ENCODE data around the gene FRMPD1. TPM values are rescaled to one million over a fixed set of nuclear protein-coding genes. Genes with fewer than 3 reads are reported as not detected.
A peak's percentile ranks its signal among the peaks of the same experiment; 100 is the strongest.
"Not testable (repeated sequence)": the region's sequence is repeated elsewhere in the genome, so short reads cannot be mapped to it uniquely, and the experiment has no call there.

Gene FRMPD1
- total RNA-seq, 2 experiments from 2014 or later, result not detected

GRCh38 chr9:37730839-37731238 is 80.1 kb downstream of the FRMPD1 start:
- CTCF ChIA-PET, result no interaction called here
- Mint-ChIP-seq H3K27me3 (ENCODE audit: low read depth) (peaks cover 3% of the 10 kb centered on the region), H3K27ac (no peak overlapping the region), H3K9me3 (no peaks in the 10 kb centered on the region), H3K4me3 (no peak overlapping the region), H3K36me3 (ENCODE audit: low read depth) (no peaks in the 10 kb centered on the region), H3K4me1 (ENCODE audit: low read depth) (no peaks in the 10 kb centered on the region)
- intact Hi-C loops (cut with micrococcal nuclease), result no loop called here
- no peak for DNase-seq

DNA sequence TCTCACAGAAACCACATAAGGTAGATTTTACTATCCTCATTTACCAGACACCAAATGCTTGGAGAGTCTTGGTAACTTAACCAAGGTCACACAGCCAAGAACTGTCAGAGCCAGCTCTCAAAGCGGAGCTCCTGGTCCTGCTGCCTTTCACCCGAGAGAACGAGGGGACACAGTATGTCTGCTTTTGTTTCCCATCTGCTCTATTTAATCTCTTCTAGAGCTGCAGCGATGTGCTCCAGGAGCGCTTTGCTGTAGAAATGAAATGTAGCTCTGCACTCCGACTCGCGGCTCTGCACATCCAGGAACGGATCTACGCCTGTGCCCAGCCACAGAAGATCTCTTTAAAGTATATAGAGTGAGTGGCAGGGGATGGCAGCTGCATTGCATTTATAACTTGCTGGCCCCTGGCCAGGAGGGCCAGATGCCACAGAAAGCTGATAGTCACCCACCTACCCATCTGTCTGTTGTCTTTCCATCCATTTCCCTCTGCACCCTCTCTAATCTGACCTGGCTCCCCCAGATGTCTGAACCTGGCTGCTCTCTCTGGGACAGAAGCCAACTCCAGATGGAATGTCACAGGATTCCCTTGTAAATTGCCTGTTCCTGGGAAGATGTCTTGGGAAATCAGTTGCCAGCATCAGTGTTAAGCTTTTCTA is 81.5 kb downstream of the FRMPD1 start:
- Mint-ChIP-seq H3K36me3 (ENCODE audit: low read depth) (no peaks in the 10 kb centered on the region), H3K9me3 (no peaks in the 10 kb centered on the region), H3K4me1 (ENCODE audit: low read depth) (no peaks in the 10 kb centered on the region), H3K27me3 (ENCODE audit: low read depth) (no peaks in the 10 kb centered on the region), H3K4me3 (no peak overlapping the region), H3K27ac (no peak overlapping the region)
- no peak for DNase-seq
- CTCF ChIA-PET, result no interaction called here
- intact Hi-C loops (cut with micrococcal nuclease), result no loop called here

DNA sequence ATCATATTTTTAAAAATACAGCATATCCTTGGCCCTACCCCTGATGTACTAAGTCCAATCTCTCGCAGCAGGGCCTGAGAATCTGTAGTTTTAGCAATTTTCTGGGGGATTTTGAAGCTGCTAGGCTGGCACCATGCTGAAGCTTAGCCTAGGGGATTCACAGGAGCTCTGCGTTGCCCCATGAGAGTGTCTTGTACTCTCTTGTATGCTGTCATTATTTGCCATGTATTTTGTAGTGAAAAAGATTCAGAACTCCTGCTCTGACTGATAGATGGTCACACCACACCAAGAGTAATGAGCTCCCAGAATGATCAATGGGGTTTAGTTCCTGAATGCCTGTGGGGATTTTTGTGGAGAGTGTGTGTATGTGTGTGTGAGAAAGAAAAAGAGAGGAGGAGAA is 82.2 kb downstream of the FRMPD1 start:
- CTCF ChIA-PET, result no interaction called here

DNA sequence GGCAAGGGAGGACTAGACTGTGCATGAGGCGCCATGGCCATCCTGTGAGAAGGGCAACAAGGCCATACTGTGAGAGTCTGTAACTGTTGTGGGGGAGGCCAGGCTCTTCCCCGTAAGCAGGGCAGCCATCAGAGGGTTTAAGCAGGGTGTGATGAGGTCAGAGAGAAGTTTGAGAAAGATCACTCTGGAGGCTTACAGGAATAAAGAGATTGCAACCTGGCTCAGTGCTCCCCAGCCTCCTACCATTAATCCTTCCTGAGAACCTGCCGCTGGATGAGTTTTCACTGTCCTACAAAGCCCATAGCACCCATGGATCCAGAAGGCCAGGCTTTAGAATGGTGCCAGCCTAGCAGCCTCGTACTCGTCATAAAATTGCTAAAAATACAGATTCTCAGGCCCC is 88.5 kb downstream of the FRMPD1 start:
- Mint-ChIP-seq H3K27me3 (ENCODE audit: low read depth) (no peaks in the 10 kb centered on the region), H3K27ac (no peak overlapping the region), H3K4me1 (ENCODE audit: low read depth) (no peaks in the 10 kb centered on the region), H3K9me3 (no peaks in the 10 kb centered on the region), H3K36me3 (ENCODE audit: low read depth) (no peaks in the 10 kb centered on the region), H3K4me3 (no peak overlapping the region)
- CTCF ChIA-PET, result no interaction called here
- DNase-seq, result no peak
- intact Hi-C loops (cut with micrococcal nuclease), result no loop called here

More for the DNA sequence above, 82.2 kb downstream of the FRMPD1 start:
- H3K27me3 Mint-ChIP-seq (ENCODE audit: low read depth), result no peaks in the 10 kb centered on the region
- DNase-seq, result no peak
- intact Hi-C loops (cut with micrococcal nuclease), result no loop called here
- no peak overlapping the region for H3K4me3 Mint-ChIP-seq
- H3K27ac Mint-ChIP-seq, result no peak overlapping the region
- no peaks in the 10 kb centered on the region for H3K36me3 Mint-ChIP-seq (ENCODE audit: low read depth)
- no peaks in the 10 kb centered on the region for H3K4me1 Mint-ChIP-seq (ENCODE audit: low read depth)
- no peaks in the 10 kb centered on the region for H3K9me3 Mint-ChIP-seq

DNA sequence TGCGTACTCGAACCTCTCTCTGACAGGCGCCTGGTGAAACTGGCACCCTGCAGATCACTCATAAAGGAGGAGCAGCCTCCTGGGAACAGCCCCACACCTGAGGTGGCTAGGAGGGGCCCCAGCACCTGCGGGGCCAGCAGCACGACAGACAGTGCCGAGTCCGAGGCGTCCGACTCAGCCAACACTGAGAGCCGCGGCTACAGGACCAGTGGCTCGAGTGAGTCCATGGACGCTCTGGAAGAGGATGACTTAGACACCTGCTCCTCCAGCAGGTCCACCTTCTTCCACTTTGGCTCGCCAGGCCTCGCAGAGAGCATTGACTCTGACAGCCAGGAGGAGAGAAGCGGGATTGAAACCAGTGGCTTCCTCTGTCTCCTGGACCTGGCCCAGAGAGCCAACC is 89.4 kb downstream of the FRMPD1 start:
- no peak overlapping the region for H3K27ac Mint-ChIP-seq

DNA sequence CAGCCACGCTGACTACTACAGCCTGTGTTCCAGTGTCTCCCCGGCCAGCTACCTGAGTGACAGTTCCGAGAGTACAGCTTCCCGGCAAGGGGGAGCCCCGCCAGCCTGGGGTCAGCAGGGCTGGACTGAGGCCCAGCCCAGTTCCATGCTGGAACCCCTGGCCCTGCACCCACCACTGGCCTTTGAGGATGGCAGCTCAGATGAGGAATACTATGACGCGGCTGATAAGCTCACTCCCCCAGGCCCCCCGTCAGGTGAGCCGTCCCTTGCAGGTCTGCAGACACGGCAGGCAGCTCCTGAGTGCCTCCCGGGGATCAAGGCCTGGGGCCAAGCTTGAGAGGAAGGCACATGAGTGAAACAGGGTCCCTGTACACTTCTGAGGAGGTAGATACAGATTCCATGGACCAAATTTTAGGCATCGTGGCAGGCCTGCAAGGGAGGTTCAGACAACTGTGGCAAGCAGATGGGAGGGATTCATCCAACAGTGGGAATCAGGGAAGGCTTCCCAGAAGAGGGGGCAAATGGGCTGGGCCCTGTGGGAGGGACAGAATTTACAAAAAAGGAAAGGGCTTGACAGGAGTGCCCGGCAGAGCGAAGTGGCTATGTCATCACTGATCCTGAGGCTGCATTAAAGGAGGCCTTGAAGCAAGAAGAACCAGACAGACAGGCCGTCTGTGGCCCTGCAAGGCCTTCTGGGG is 90.0 kb downstream of the FRMPD1 start:
- H3K27me3 Mint-ChIP-seq (ENCODE audit: low read depth), result no peaks in the 10 kb centered on the region
- H3K27ac Mint-ChIP-seq, result no peak overlapping the region
- CTCF ChIA-PET, result no interaction called here
- H3K4me1 Mint-ChIP-seq (ENCODE audit: low read depth), result no peaks in the 10 kb centered on the region
- no peak for DNase-seq
- H3K4me3 Mint-ChIP-seq, result no peak overlapping the region
- intact Hi-C loops (cut with micrococcal nuclease), result no loop called here
- H3K9me3 Mint-ChIP-seq, result no peaks in the 10 kb centered on the region
- H3K36me3 Mint-ChIP-seq (ENCODE audit: low read depth), result no peaks in the 10 kb centered on the region

More for the DNA sequence above, 89.4 kb downstream of the FRMPD1 start:
- no peak for DNase-seq
- no peaks in the 10 kb centered on the region for H3K36me3 Mint-ChIP-seq (ENCODE audit: low read depth)
- CTCF ChIA-PET, result no interaction called here
- H3K9me3 Mint-ChIP-seq, result no peaks in the 10 kb centered on the region
- H3K27me3 Mint-ChIP-seq (ENCODE audit: low read depth), result no peaks in the 10 kb centered on the region
- H3K4me1 Mint-ChIP-seq (ENCODE audit: low read depth), result no peaks in the 10 kb centered on the region
- intact Hi-C loops (cut with micrococcal nuclease), result no loop called here
- H3K4me3 Mint-ChIP-seq, result no peak overlapping the region

DNA sequence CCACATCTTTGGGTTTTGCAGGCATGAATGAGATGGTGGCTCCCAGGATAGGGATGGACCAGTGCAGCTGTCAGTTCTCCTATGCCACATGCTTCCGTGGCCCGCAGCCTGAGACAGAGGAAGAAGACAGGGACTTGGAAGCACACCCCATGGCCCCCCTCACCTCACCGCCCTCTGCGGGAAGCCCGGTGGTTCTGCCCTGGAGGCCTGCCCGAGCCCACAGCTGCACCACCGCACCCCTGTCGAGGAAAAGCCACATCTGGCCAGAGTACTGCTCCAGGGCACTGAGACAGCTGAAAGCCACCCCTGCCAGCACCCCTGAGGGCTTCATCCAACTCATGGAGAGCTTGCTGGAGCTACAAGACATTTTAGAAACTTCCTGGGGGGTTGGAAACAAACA is 95.2 kb downstream of the FRMPD1 start:
- Mint-ChIP-seq H3K9me3 (no peaks in the 10 kb centered on the region), H3K36me3 (ENCODE audit: low read depth) (no peaks in the 10 kb centered on the region), H3K4me1 (ENCODE audit: low read depth) (no peaks in the 10 kb centered on the region), H3K27me3 (ENCODE audit: low read depth) (no peaks in the 10 kb centered on the region), H3K4me3 (no peak overlapping the region), H3K27ac (no peak overlapping the region)
- CTCF ChIA-PET, result no interaction called here
- DNase-seq, result no peak
- intact Hi-C loops (cut with micrococcal nuclease), result loop anchor here (5.0 kb wide), 2 partner anchors 321 to 656 kb away; partner anchors contain the start of gene SHB

GRCh38 chr9:37746448-37747270 is 95.9 kb downstream of the FRMPD1 start:
- intact Hi-C loops (cut with micrococcal nuclease), result loop anchor here (1.0 to 5.0 kb wide), 3 partner anchors 158 to 656 kb away; partner anchors contain the start of genes SHB and SLC25A51

GRCh38 chr9:37747271-37747753 is 96.6 kb downstream of the FRMPD1 start:
- DNase-seq, result peak; percentile 80
- intact Hi-C loops (cut with micrococcal nuclease), result loop anchor here (1.0 to 5.0 kb wide), 3 partner anchors 157 to 655 kb away; partner anchors contain the start of genes SHB and SLC25A51
- CTCF ChIA-PET, result interaction anchor here (0.8 to 1.6 kb wide), 7 partner anchors 16 to 313 kb away, joined by 3 to 5 read pairs (median 3); partner anchors contain the start of gene FRMPD1

More at GRCh38 chr9:37746448-37747270, 95.9 kb downstream of the FRMPD1 start:
- no peaks in the 10 kb centered on the region for H3K9me3 Mint-ChIP-seq
- CTCF ChIA-PET, result interaction anchor here (0.9 to 1.6 kb wide), 4 partner anchors 17 to 165 kb away, joined by 3 to 5 read pairs (median 4); partner anchors contain the start of gene FRMPD1
- no peaks in the 10 kb centered on the region for H3K36me3 Mint-ChIP-seq (ENCODE audit: low read depth)
- H3K4me1 Mint-ChIP-seq (ENCODE audit: low read depth), result no peaks in the 10 kb centered on the region
- DNase-seq, result no peak
- no peaks in the 10 kb centered on the region for H3K27me3 Mint-ChIP-seq (ENCODE audit: low read depth)
- H3K4me3 Mint-ChIP-seq, result no peak overlapping the region
- H3K27ac Mint-ChIP-seq, result no peak overlapping the region

GRCh38 chr9:37749129-37749528 is 98.4 kb downstream of the FRMPD1 start:
- Mint-ChIP-seq H3K27ac (no peak overlapping the region), H3K27me3 (ENCODE audit: low read depth) (no peaks in the 10 kb centered on the region), H3K9me3 (no peaks in the 10 kb centered on the region), H3K4me1 (ENCODE audit: low read depth) (peaks cover 11% of the 10 kb centered on the region), H3K36me3 (ENCODE audit: low read depth) (peaks cover 2% of the 10 kb centered on the region), H3K4me3 (no peak overlapping the region)
- intact Hi-C loops (cut with micrococcal nuclease), result loop anchor here (5.0 kb wide), 2 partner anchors 318 to 653 kb away; partner anchors contain the start of gene SHB
- CTCF ChIA-PET, result interaction anchor here (1.1 kb wide), 1 partner anchor 34 kb away, joined by 4 read pairs; no protein-coding TSS in a partner anchor
- no peak for DNase-seq

More at GRCh38 chr9:37747271-37747753, 96.6 kb downstream of the FRMPD1 start:
- H3K9me3 Mint-ChIP-seq, result no peaks in the 10 kb centered on the region
- no peaks in the 10 kb centered on the region for H3K36me3 Mint-ChIP-seq (ENCODE audit: low read depth)
- H3K4me3 Mint-ChIP-seq, result no peak overlapping the region
- no peak overlapping the region for H3K27ac Mint-ChIP-seq
- H3K4me1 Mint-ChIP-seq (ENCODE audit: low read depth), result no peaks in the 10 kb centered on the region
- no peaks in the 10 kb centered on the region for H3K27me3 Mint-ChIP-seq (ENCODE audit: low read depth)

GRCh38 chr9:37751186-37751585 is 100.4 kb downstream of the FRMPD1 start:
- CTCF ChIA-PET, result no interaction called here
- Mint-ChIP-seq H3K36me3 (ENCODE audit: low read depth) (peaks cover 3% of the 10 kb centered on the region), H3K27me3 (ENCODE audit: low read depth) (no peaks in the 10 kb centered on the region), H3K9me3 (no peaks in the 10 kb centered on the region), H3K4me1 (ENCODE audit: low read depth) (peaks cover 29% of the 10 kb centered on the region), H3K27ac (no peak overlapping the region), H3K4me3 (no peak overlapping the region)
- intact Hi-C loops (cut with micrococcal nuclease), result loop anchor here (5.0 kb wide), 1 partner anchor 264 kb away; the partner anchor contains the start of gene POLR1E
- no peak for DNase-seq

DNA sequence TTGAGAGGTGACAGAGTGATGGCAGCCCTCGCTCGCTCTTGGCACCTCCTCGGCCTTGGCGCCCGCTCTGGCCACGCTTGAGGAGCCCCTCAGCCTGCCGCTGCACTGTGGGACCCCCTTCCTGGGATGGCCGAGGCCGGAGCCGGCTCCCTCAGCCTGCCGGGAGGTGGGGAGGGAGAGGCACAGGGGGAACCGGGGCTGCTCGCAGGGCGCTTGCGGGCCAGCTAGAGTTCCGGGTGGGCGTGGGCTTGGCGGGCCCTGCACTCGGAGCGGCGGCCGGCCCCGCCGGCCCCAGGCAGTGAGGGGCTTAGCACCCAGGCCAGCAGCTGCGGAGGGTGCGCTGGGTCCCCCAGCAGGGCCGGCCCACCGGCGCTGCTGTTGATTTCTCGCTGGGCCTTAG is 101.0 kb downstream of the FRMPD1 start:
- CTCF ChIA-PET, result not testable (repeated sequence)

More for the DNA sequence above, 101.0 kb downstream of the FRMPD1 start:
- not testable (repeated sequence) for DNase-seq; H3K9me3 Mint-ChIP-seq; H3K4me3 Mint-ChIP-seq; H3K27ac Mint-ChIP-seq; H3K27me3 Mint-ChIP-seq (ENCODE audit: low read depth); H3K36me3 Mint-ChIP-seq (ENCODE audit: low read depth)
- intact Hi-C loops (cut with micrococcal nuclease), result loop anchor here (5.0 kb wide), 1 partner anchor 264 kb away; the partner anchor contains the start of gene POLR1E
- H3K4me1 Mint-ChIP-seq (ENCODE audit: low read depth), result peaks cover 29% of the 10 kb centered on the region

All from activated naive CD4-positive, alpha-beta T cell treated with anti-CD3 and anti-CD28 coated beads for 36 hours (primary cell).